ENCODE results near the gene MTARC2.

- peak; percentile 62 for TF ChIP-seq NFIC (IDR thresholded peaks at IDR 0.05; ENCODE audit: low read length)
- no peak for TF ChIP-seq ZBTB43 (CRISPR knock-in tag; conservative IDR thresholded peaks at IDR 0.05)
- TF ChIP-seq ZNF44 (CRISPR knock-in tag; IDR thresholded peaks at IDR 0.05), result no peak
- TF ChIP-seq TP53 (CRISPR knock-in tag; conservative IDR thresholded peaks at IDR 0.05), result no peak
- TF ChIP-seq ONECUT2 (CRISPR knock-in tag; IDR thresholded peaks at IDR 0.05), result peak; percentile 51; the same call in 1 of the 2 replicates
- TF ChIP-seq ZBTB21 (CRISPR knock-in tag; IDR thresholded peaks at IDR 0.05), result no peak
- TF ChIP-seq ARID4A (CRISPR knock-in tag; IDR thresholded peaks at IDR 0.05; ENCODE audit: borderline replicate concordance), result peak; percentile 52; the same call in 1 of the 2 replicates
- TF ChIP-seq ZNF362 (CRISPR knock-in tag; IDR thresholded peaks at IDR 0.05; ENCODE audit: borderline replicate concordance), result no peak
- TF ChIP-seq SP4 (CRISPR knock-in tag; IDR thresholded peaks at IDR 0.05), result no peak
- no peak for TF ChIP-seq ZNF207 (IDR thresholded peaks at IDR 0.05; ENCODE audit: borderline replicate concordance)
- TF ChIP-seq ZNF768 (CRISPR knock-in tag; IDR thresholded peaks at IDR 0.05), result no peak
- TF ChIP-seq CREB1 (IDR thresholded peaks at IDR 0.05), result no peak
- no peak; the same call in 1 of the 2 replicates for TF ChIP-seq CREB1 (CRISPR knock-in tag; IDR thresholded peaks at IDR 0.05)
Observed at GRCh38 chr1:220767312-220768125, 19.4 kb downstream of the MTARC2 start.

All from HepG2 (cell line).